ENCODE measurements around the gene TAF5. TPM values are rescaled to one million over a fixed set of nuclear protein-coding genes. Genes with fewer than 3 reads are reported as not detected.
A peak's percentile ranks its signal among the peaks of the same experiment; 100 is the strongest.

The TAF5 gene
- total and polyA plus RNA-seq, 9 donors = 2.5 to 6.6 (median 4.0) TPM

- no peak overlapping the region for H3K27ac ChIP-seq
- peaks cover 8% of the 10 kb centered on the region for H3K4me1 ChIP-seq (ENCODE audit: insufficient read depth)
- intact Hi-C loops (cut with DNase I) = no loop called here
- WGBS, 3 donors = 89 to 94% (median 93%) methylated on average over 9 of the region's 9 CpGs
- H3K27me3 ChIP-seq = no peaks in the 10 kb centered on the region
- DNase-seq = no peak
- no peaks in the 10 kb centered on the region for H3K9me3 ChIP-seq
- no peaks in the 10 kb centered on the region for H3K36me3 ChIP-seq
- TF ChIP-seq POLR2A (IDR thresholded peaks at IDR 0.05) = no peak
- TF ChIP-seq EP300 (IDR thresholded peaks at IDR 0.05) = no peak
- TF ChIP-seq CTCF (IDR thresholded peaks at IDR 0.05) = no peak
- H3K4me3 ChIP-seq = no peak overlapping the region
Measured at GRCh38 chr10:103427866-103428265, 60.1 kb downstream of the TAF5 start.

- intact Hi-C loops (cut with DNase I) = no loop called here
- no peaks in the 10 kb centered on the region for H3K9me3 ChIP-seq
- TF ChIP-seq POLR2A (IDR thresholded peaks at IDR 0.05) (no peak), EP300 (IDR thresholded peaks at IDR 0.05) (no peak), CTCF (IDR thresholded peaks at IDR 0.05) (no peak)
- H3K27me3 ChIP-seq = no peaks in the 10 kb centered on the region
- no peak overlapping the region for H3K27ac ChIP-seq
- H3K4me3 ChIP-seq = no peak overlapping the region
- no peak for DNase-seq
- H3K4me1 ChIP-seq (ENCODE audit: insufficient read depth) = peaks cover 15% of the 10 kb centered on the region
- 45 to 69% (median 57%) methylated on average over 5 of the region's 5 CpGs for WGBS, 3 donors
- H3K36me3 ChIP-seq = no peaks in the 10 kb centered on the region
Measured at GRCh38 chr10:103428989-103429643, 61.3 kb downstream of the TAF5 start.

- intact Hi-C loops (cut with DNase I) = no loop called here
- TF ChIP-seq POLR2A (IDR thresholded peaks at IDR 0.05) (no peak), EP300 (IDR thresholded peaks at IDR 0.05) (no peak), CTCF (IDR thresholded peaks at IDR 0.05) (no peak)
- Histone ChIP-seq H3K4me1 (ENCODE audit: insufficient read depth) (peaks cover 20% of the 10 kb centered on the region), H3K4me3 (no peak overlapping the region), H3K9me3 (no peaks in the 10 kb centered on the region), H3K27ac (no peak overlapping the region), H3K27me3 (no peaks in the 10 kb centered on the region), H3K36me3 (no peaks in the 10 kb centered on the region)
- no peak for DNase-seq
- WGBS, 3 donors = 97 to 99% (median 97%) methylated on average over 5 of the region's 5 CpGs
Measured at GRCh38 chr10:103429647-103430046, 61.9 kb downstream of the TAF5 start.

- intact Hi-C loops (cut with DNase I) = no loop called here
- DNase-seq = no peak
- 9 to 30% (median 14%) methylated on average over 8 of the region's 8 CpGs for WGBS, 3 donors
- TF ChIP-seq EP300 (IDR thresholded peaks at IDR 0.05) (no peak), POLR2A (IDR thresholded peaks at IDR 0.05) (no peak), CTCF (IDR thresholded peaks at IDR 0.05) (no peak)
- Histone ChIP-seq H3K36me3 (no peaks in the 10 kb centered on the region), H3K27me3 (no peaks in the 10 kb centered on the region), H3K9me3 (no peaks in the 10 kb centered on the region), H3K4me3 (no peak overlapping the region), H3K4me1 (ENCODE audit: insufficient read depth) (peaks cover 21% of the 10 kb centered on the region), H3K27ac (peak overlapping the region in 1 of 2 donors; percentile 45)
Measured at GRCh38 chr10:103431902-103432301, 64.1 kb downstream of the TAF5 start.
